H1 (cell line): Measurements from ENCODE around the gene CALML5. TPM values are rescaled to one million over a fixed set of nuclear protein-coding genes. Genes with fewer than 3 reads are reported as not detected.
A peak's percentile ranks its signal among the peaks of the same experiment; 100 is the strongest.

Experiments used
- CTCF ChIA-PET: fragments of 300-600 bp; sonication (Branson Sonifier 250); formaldehyde crosslinking; loops from one replicate; lab custom pipeline; 2021; ENCODE audit not compliant: partially characterized antibody; lab: Charles Lee
- POLR2A ChIA-PET: fragments of 300-600 bp; sonication (Branson Sonifier 250); formaldehyde crosslinking; loops from one replicate; lab custom pipeline; 2021; ENCODE audit warnings: inconsistent platforms; ENCODE audit not compliant: partially characterized antibody; lab: Charles Lee
- DNase-seq, 2 experiments: peaks; one replicate each; pipeline versions ENCODE4 v3.0.0 to v3.0.0-alpha.2; 2010 to 2022; ENCODE audit warnings: low spot score in 2 of 2, low read depth in 1 of 2, mixed read lengths in 1 of 2
- FAIRE-seq: peaks from 2 replicates; lab custom pipeline; 2011; peaks lifted over from hg19 to GRCh38; lab: Jason Lieb, UNC
- H2AFZ ChIP-seq: 2 replicates; pipeline ENCODE4 v1.8.1; 2012; ENCODE audit warnings: low read length, inconsistent platforms
- H2AK5ac ChIP-seq: 2 replicates; pipeline ENCODE4 v1.6.1; 2013; ENCODE audit warnings: low read depth, low read length
- H2BK120ac ChIP-seq: replicated peaks from 2 replicates; pipeline ENCODE3; 2013; ENCODE audit warnings: low read depth, low read length, inconsistent platforms
- H2BK12ac ChIP-seq: 2 replicates; pipeline ENCODE4 v1.6.1; 2013; ENCODE audit warnings: low read depth, low read length
- H2BK15ac ChIP-seq: 2 replicates; pipeline ENCODE4 v1.6.1; 2013; ENCODE audit warnings: low read length
- H2BK20ac ChIP-seq: 2 replicates; pipeline ENCODE4 v1.6.1; 2013; ENCODE audit warnings: low read length
- H2BK5ac ChIP-seq: 2 replicates; pipeline ENCODE4 v1.6.1; 2013; ENCODE audit warnings: low read depth, low read length
- H3K14ac ChIP-seq: 2 replicates; pipeline ENCODE4 v1.6.1; 2013; ENCODE audit warnings: inconsistent platforms; ENCODE audit not compliant: insufficient read length
- H3K18ac ChIP-seq: 2 replicates; pipeline ENCODE4 v1.6.1; 2013; ENCODE audit warnings: low read length; ENCODE audit errors: extremely low read depth
- H3K23ac ChIP-seq: 2 replicates; pipeline ENCODE4 v1.6.1; 2013; ENCODE audit warnings: inconsistent platforms; ENCODE audit not compliant: insufficient read length
- H3K23me2 ChIP-seq: 2 replicates; pipeline ENCODE4 v1.6.1; 2013; ENCODE audit warnings: low read depth, low read length
- H3K27ac ChIP-seq: 2 replicates; pipeline ENCODE4 v1.6.1; 2011; ENCODE audit warnings: low read depth, low read length, inconsistent platforms
- H3K27me3 ChIP-seq, 4 experiments: replicated peaks in 1 of 4; 1 replicate in 1 of 4; 2 replicates in 3 of 4; pipeline versions ENCODE4 v1.6.1 to v1.8.1; 2011 to 2013; ENCODE audit warnings: low read length in 3 of 4, mild to moderate bottlenecking in 3 of 4, inconsistent platforms in 2 of 4, mixed read lengths in 2 of 4, moderate library complexity in 1 of 4; ENCODE audit not compliant: control insufficient read depth in 3 of 4, insufficient read depth in 3 of 4; ENCODE audit errors: extremely low read depth in 1 of 4
- H3K36me3 ChIP-seq, 4 experiments: 2 replicates each; pipeline versions ENCODE4 v1.6.1 to v1.8.1; 2011 to 2013; ENCODE audit warnings: mild to moderate bottlenecking in 4 of 4, low read length in 3 of 4, moderate library complexity in 2 of 4, control low read depth in 1 of 4, inconsistent platforms in 1 of 4; ENCODE audit not compliant: insufficient read depth in 4 of 4, control insufficient read depth in 2 of 4
- H3K4ac ChIP-seq: replicated peaks from 2 replicates; pipeline ENCODE3; 2013; ENCODE audit warnings: low read length, low read depth, mixed read lengths, inconsistent platforms; ENCODE audit not compliant: insufficient read length
- H3K4me1 ChIP-seq, 4 experiments: replicated peaks in 1 of 4; 1 replicate in 1 of 4; 2 replicates in 3 of 4; pipeline versions ENCODE4 v1.6.1 to v1.8.1; 2011 to 2013; ENCODE audit warnings: low read length in 3 of 4, inconsistent platforms in 2 of 4, mixed read lengths in 1 of 4; ENCODE audit not compliant: insufficient read depth in 4 of 4, control insufficient read depth in 3 of 4
- H3K4me2 ChIP-seq, 2 experiments: 2 replicates each; pipeline versions ENCODE4 v1.6.1 to v1.8.1; 2011 to 2013; ENCODE audit warnings: low read depth in 2 of 2, low read length in 2 of 2, control low read depth in 1 of 2, inconsistent platforms in 1 of 2, mild to moderate bottlenecking in 1 of 2; ENCODE audit not compliant: insufficient read depth in 1 of 2
- H3K4me3 ChIP-seq, 4 experiments: fragments of 200-600, 300-600 bp in 1 of 4; sonication (generic), shearing (Covaris generic), sonication (Bioruptor Twin) in 1 of 4; 2 replicates each; pipeline versions ENCODE4 v1.5.1 to v1.8.1; 2011 to 2016; ENCODE audit warnings: low read length in 4 of 4, low read depth in 3 of 4, control low read depth in 2 of 4, inconsistent platforms in 2 of 4, mild to moderate bottlenecking in 2 of 4, mixed read lengths in 1 of 4, moderate library complexity in 1 of 4; ENCODE audit not compliant: insufficient read depth in 2 of 4; ENCODE audit errors: extremely low read depth in 1 of 4
- H3K56ac ChIP-seq: replicated peaks from 2 replicates; pipeline ENCODE3; 2013; ENCODE audit warnings: low read depth, mild to moderate bottlenecking, mixed read lengths, low read length, inconsistent platforms; ENCODE audit not compliant: insufficient read length
- H3K79me1 ChIP-seq: 2 replicates; pipeline ENCODE4 v1.6.1; 2013; ENCODE audit warnings: low read depth, low read length, control low read depth
- H3K79me2 ChIP-seq, 2 experiments: 2 replicates each; pipeline versions ENCODE4 v1.6.1 to v1.8.1; 2012 to 2013; ENCODE audit warnings: low read length in 2 of 2, mild to moderate bottlenecking in 2 of 2, inconsistent platforms in 1 of 2; ENCODE audit not compliant: insufficient read depth in 2 of 2, control insufficient read depth in 1 of 2
- H3K9ac ChIP-seq, 4 experiments: replicated peaks in 1 of 4; 1 replicate in 1 of 4; 2 replicates in 3 of 4; pipeline versions ENCODE4 v1.6.1 to v1.8.1; 2011 to 2013; ENCODE audit warnings: low read depth in 3 of 4, low read length in 3 of 4, control low read depth in 2 of 4, mild to moderate bottlenecking in 2 of 4, moderate library complexity in 2 of 4, inconsistent platforms in 1 of 4; ENCODE audit errors: extremely low read depth in 1 of 4
- H3K9me3 ChIP-seq, 2 experiments: 2 replicates each; pipeline versions ENCODE4 v1.6.1 to v1.8.1; 2012 to 2013; ENCODE audit warnings: mild to moderate bottlenecking in 2 of 2, moderate library complexity in 2 of 2, control low read depth in 1 of 2, inconsistent platforms in 1 of 2, low read depth in 1 of 2, low read length in 1 of 2, mixed read lengths in 1 of 2; ENCODE audit not compliant: insufficient read depth in 2 of 2
- H4K20me1 ChIP-seq, 2 experiments: replicated peaks in 1 of 2; 2 replicates each; pipeline versions ENCODE3 to v1.8.1; 2011 to 2013; ENCODE audit warnings: inconsistent platforms in 2 of 2, low read length in 2 of 2, mild to moderate bottlenecking in 1 of 2; ENCODE audit not compliant: insufficient read depth in 2 of 2, control insufficient read depth in 1 of 2
- H4K5ac ChIP-seq: 2 replicates; pipeline ENCODE4 v1.6.1; 2013; ENCODE audit warnings: low read length, low read depth, mixed read lengths, inconsistent platforms; ENCODE audit not compliant: insufficient read length
- H4K8ac ChIP-seq: 2 replicates; pipeline ENCODE4 v1.8.0; 2013; ENCODE audit warnings: mild to moderate bottlenecking, moderate library complexity, low read length, inconsistent platforms; ENCODE audit not compliant: insufficient read depth; ENCODE audit errors: extremely low read depth
- H4K91ac ChIP-seq: replicated peaks from 2 replicates; pipeline ENCODE3; 2013; ENCODE audit warnings: low read length, mixed read lengths, inconsistent platforms; ENCODE audit not compliant: insufficient read length
- BRCA1 ChIP-seq: IDR thresholded peaks from 2 replicates; pipeline ENCODE4 v1.6.1; 2012; ENCODE audit warnings: low read depth, low read length, improper control_type of control experiment
- CBX5 ChIP-seq: fragments of 300-800, 300-1000 bp; sonication (generic); IDR thresholded peaks from 2 replicates; pipeline ENCODE4 v1.7.1; 2016; ENCODE audit warnings: antibody characterized with exemption, low read length, low read depth
- CEBPB ChIP-seq: IDR thresholded peaks from 2 replicates; pipeline ENCODE4 v1.6.1; 2012; ENCODE audit warnings: low read depth, low read length
- CTBP2 ChIP-seq: IDR thresholded peaks from 2 replicates; pipeline ENCODE4 v1.7.0; 2011; ENCODE audit warnings: borderline replicate concordance, mild to moderate bottlenecking, moderate library complexity, mixed read lengths, low read length; ENCODE audit not compliant: insufficient read depth, insufficient read length
- JUND ChIP-seq: IDR thresholded peaks from 2 replicates; pipeline ENCODE4 v1.6.1; 2011; ENCODE audit warnings: mild to moderate bottlenecking, improper control_type of control experiment, low read length
- NRF1 ChIP-seq: IDR thresholded peaks from 2 replicates; pipeline ENCODE4 v1.6.1; 2011; ENCODE audit warnings: mild to moderate bottlenecking, low read depth, low read length, improper control_type of control experiment
- PHF8 ChIP-seq: fragments of 200-600 bp; sonication (generic); conservative IDR thresholded peaks from 2 replicates; pipeline ENCODE4 v1.7.1; 2012; ENCODE audit warnings: low read depth, mild to moderate bottlenecking, inconsistent platforms, low read length, moderate library complexity
- RBBP5 ChIP-seq: IDR thresholded peaks from 2 replicates; pipeline ENCODE4 v1.7.1; 2012; ENCODE audit warnings: low read depth, mild to moderate bottlenecking, inconsistent platforms, low read length, moderate library complexity, borderline replicate concordance
- SIX5 ChIP-seq: IDR thresholded peaks from 2 replicates; pipeline ENCODE4 v1.6.1; 2011; ENCODE audit warnings: mild to moderate bottlenecking, low read depth, low read length
- SP1 ChIP-seq: IDR thresholded peaks from 2 replicates; pipeline ENCODE4 v1.6.1; 2011; ENCODE audit warnings: low read depth, low read length
- TAF1 ChIP-seq: IDR thresholded peaks from 2 replicates; pipeline ENCODE4 v1.6.1; 2011; ENCODE audit warnings: mild to moderate bottlenecking, low read depth, low read length
- TBP ChIP-seq: IDR thresholded peaks from 2 replicates; pipeline ENCODE4 v1.6.1; 2011; ENCODE audit warnings: low read depth, low read length, improper control_type of control experiment
- YY1 ChIP-seq: IDR thresholded peaks from 2 replicates; pipeline ENCODE4 v1.6.1; 2011; ENCODE audit warnings: low read depth, mild to moderate bottlenecking, low read length
- WGBS, 2 experiments: shearing (Covaris generic) in 1 of 2; methylation state at CpG; one replicate each; pipeline versions ENCODE4 v1.1.6 to v1.1.7; 2013 to 2015; ENCODE audit warnings: low lambda C conversion rate in 2 of 2, mixed read lengths in 2 of 2, inconsistent platforms in 1 of 2, low coverage in 1 of 2, missing lambda C conversion rate in 1 of 2; ENCODE audit not compliant: insufficient replicate concordance in 2 of 2, insufficient coverage in 1 of 2, insufficient read length in 1 of 2; ENCODE audit errors: extremely low coverage in 1 of 2, missing lambda C conversion rate in 1 of 2; 5-methylcytosine and 5-hydroxymethylcytosine counted together
- polyA plus RNA-seq, 7 experiments: library from polyadenylated mRNA; depleted of rRNA in 3 of 7; stranded (reverse) in 5 of 7; unstranded in 2 of 7; fragments of >200 nt in 5 of 7; fragments of 200-250 nt in 2 of 7; gene quantifications; 1 replicate in 5 of 7; 2 replicates in 1 of 7; 4 replicates in 1 of 7; pipeline versions ENCODE4 v1.2.1 to v1.2.3, GENCODE V29; 2011 to 2013; ENCODE audit warnings: missing spikeins in 2 of 7, mixed read lengths in 2 of 7
- total RNA-seq: library from RNA; stranded (reverse); fragmentation: NEBNext Ultra II Directional; extraction: Animal tissue kit (Norgen Biotek cat#: 25700); gene quantifications from 2 replicates; pipeline ENCODE4 v1.2.1, GENCODE V29; 2021

CALML5 gene
- total and polyA plus RNA-seq, 2 of the 8 experiments (the other 6 are each of a cell fraction or from before 2014, with no cell fraction given) = not detected

DNA sequence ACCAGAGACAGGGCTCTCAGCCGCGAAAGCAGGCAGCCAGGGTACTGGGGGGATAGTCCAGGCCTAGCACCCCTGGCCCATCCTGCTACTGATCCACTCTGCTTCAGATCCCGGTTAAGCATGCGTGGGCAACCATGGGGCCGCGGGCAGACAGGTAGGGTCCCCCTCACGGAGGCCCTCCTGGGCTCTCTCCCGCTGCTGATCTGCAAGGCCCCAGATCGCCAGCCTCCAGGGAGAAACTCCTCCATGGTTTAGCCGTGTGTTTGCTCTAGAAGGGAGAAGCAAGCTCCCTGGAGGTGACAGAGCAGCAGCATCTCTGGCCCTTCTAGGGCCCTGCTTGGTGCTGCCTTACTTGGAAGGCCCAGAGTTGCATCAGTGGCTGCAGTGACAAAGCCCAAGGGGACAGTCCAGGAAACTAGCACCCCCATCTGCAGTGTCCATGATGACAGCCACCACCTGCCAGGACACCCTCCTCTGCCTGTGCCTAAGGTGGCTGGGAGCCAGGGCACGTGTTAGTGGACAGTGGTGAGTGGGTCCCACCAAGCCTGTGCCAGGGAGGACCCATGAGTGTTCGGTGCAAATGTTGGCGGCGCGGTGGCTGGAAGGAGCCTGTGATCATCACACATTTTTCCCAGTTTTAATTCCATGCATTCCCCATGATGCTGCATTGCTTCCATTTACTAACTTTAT, 29.2 kb downstream of the CALML5 start:
- Histone ChIP-seq H4K5ac (no peak overlapping the region), H2AK5ac (peak overlapping the region; percentile 82; the same call in 1 of the 2 replicates), H3K23ac (no peak overlapping the region), H3K79me1 (no peaks in the 10 kb centered on the region), H3K27me3 (peaks cover 0 to 4% (median 0%) of the 10 kb centered on the region in 4 experiments; a peak in 1 of 7 replicates), H3K4me3 (no peak overlapping the region), H3K4me1 (peaks cover 8 to 18% (median 14%) of the 10 kb centered on the region in 4 experiments), H3K14ac (no peak overlapping the region), H3K56ac (no peak overlapping the region), H3K27ac (no peak overlapping the region), H3K9me3 (peaks cover 20 to 22% of the 10 kb centered on the region in 2 experiments), H3K79me2 (no peaks in the 10 kb centered on the region), H3K18ac (no peak overlapping the region; the same call in 1 of the 2 replicates), H3K4me2 (no peak overlapping the region), H3K23me2 (peaks cover 5% of the 10 kb centered on the region; the same call in 1 of the 2 replicates), H2BK15ac (peak overlapping the region; percentile 72; the same call in 1 of the 2 replicates), H3K9ac (no peak overlapping the region), H2BK5ac (peak overlapping the region; percentile 81; the same call in 1 of the 2 replicates), H4K91ac (peak overlapping the region; percentile 97), H3K36me3 (no peaks in the 10 kb centered on the region; a peak in 1 of 8 replicates), H2BK12ac (peak overlapping the region; percentile 60; the same call in 1 of the 2 replicates), H4K8ac (no peak overlapping the region; the same call in 1 of the 2 replicates), H2AFZ (no peak overlapping the region), H3K4ac (no peak overlapping the region), H2BK120ac (no peak overlapping the region), H4K20me1 (no peaks in the 10 kb centered on the region), H2BK20ac (peak overlapping the region; percentile 53; the same call in 1 of the 2 replicates)
- DNase-seq (no peak), FAIRE-seq (no peak)
- ChIA-PET POLR2A (interaction anchor here (1.4 kb wide), 1 partner anchor 23 kb away, joined by 3 read pairs; no protein-coding TSS in a partner anchor), CTCF (no interaction called here)
- WGBS, 2 experiments = 91% methylated on average over 15 of the region's 15 CpGs; no CpG with 5 or more reads in 1 of the 2 experiments
- no peak for TF ChIP-seq SP1
- TF ChIP-seq CBX5 = no peak
- no peak for TF ChIP-seq RBBP5
- TF ChIP-seq CTBP2 = no peak
- no peak for TF ChIP-seq JUND
- TF ChIP-seq CEBPB = no peak
- TF ChIP-seq TAF1 = no peak
- no peak for TF ChIP-seq TBP
- no peak for TF ChIP-seq SIX5
- TF ChIP-seq NRF1 = no peak
- no peak for TF ChIP-seq YY1
- TF ChIP-seq PHF8 = no peak
- no peak for TF ChIP-seq BRCA1
